DMS53 treated with DMSO at 0.1 percent for 48 hours (cell line): ENCODE results near the gene CCDC34.
A peak's percentile ranks its signal among the peaks of the same experiment; 100 is the strongest.

ENCODE experiments used
- DNase-seq: peaks from one replicate; lab custom pipeline; 2025; ENCODE audit not compliant: unreplicated experiment; lab: John Stamatoyannopoulos, UW

The CCDC34 gene

DNA sequence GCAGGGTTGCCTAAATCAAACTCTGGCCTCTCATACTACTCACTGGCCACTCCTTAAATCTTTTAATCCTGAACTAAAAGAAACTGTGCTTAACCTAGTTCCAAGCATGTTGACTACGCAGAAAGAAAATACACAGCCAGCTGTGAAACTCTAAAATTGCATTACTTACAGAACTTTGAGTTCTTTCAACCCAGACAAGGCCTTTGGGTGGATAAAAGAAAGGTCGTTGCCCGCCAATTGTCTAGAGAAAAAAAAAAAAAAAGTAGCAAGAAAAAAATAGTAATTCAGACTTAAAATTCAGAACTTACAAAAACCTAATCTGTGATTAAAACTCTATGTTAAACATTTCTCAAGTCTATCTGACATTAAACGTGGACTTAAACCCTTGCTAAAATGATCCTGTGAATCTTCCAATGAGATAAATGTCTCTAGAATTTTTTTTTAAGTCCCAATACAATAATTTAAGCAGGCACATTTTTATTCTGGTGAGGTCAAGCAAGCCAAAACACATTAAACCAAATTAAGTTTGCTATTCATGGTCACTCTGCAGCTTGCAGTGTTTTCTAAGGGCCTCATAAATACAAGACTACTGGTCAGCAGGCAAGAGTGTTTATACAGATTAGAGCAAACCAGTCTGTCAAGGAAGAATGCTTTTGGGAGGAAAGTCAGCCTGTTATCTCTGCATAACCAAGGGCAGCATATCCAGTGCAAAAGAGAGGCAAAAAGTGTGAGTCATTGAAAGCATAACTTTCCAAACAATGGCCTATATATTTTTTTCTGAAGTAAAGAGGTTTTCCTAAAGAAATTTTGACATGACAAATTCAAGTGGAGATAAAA, 29.5 kb upstream of the CCDC34 start:
- DNase-seq, result peak; percentile 76

DNA sequence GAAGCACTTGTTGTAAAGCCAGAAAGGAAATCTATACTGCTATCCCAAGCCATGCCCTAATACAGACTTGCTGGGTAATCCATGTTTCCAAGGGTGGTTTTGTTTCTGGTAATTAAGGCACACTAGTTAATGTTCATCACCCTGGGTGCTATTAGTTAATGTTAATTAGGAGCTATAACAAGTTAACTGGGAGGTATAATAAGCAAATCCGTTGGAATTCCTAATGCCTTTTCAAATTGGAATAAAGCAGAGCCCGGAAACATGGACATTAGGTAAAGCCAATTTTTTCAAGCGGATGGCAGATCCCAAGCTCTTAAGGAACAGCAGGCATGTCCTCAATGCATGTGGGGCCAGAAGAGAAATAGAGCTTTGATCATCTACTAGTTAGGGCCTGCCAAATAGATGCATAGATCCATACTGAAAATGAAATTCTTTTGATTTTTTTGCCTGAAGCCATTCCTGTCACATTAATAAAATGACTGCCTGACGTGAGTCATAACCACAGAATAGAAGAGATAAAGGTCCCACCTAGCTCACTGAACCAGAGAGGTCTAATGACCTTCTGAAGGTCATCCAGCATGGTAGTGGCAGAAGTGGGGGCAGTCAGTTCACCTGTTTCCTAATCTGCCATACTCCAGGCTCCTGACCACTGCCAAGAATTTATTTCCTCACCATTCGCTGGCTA, 28.5 kb upstream of the CCDC34 start:
- DNase-seq, result no peak

DNA sequence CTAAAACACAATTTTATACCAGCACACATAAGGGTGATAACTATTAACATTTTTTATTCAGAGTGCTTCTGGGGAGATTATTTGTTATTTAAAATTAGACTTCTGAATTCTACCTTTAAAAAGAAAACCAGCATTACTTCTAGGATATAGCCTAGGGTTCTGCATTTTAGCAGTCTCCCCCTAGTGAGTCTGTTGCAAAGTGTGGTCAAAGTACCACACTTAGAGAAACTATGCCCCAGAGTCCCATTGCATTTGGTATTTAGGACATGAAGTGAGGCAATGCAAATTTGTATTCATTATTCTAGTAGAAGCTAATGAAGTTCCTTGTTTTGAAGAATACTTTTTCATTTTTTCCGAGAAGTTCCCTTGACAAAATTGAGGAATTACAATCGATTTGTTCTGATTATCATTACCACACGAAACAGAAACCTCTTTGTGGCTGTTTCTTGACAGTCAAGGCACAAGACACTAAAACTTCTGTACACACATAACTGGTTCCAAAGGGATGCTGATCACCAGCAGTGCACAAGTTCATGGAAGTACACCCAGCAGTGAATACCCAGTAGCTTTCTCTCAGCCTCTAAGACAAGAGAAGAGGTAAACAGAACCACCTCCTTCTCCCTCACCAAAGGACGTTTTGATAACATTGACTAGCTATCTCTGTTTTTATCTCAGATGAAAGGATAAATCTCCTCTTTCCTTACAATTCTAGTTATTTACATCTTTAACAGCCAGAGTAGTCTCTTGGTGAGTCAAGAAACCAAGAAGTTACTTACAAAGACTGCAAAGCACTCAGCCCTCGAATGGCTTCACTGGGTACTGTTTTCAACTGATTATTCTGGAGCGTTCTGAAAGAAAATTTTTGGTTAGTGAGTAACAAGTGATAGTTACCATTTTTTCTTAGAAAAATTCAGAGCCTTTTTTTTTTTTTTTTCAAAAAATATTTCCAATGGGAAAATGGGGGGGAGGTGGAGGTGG, 27.6 kb upstream of the CCDC34 start:
- DNase-seq, result no peak

GRCh38 chr11:27388869-27389268, 25.9 kb upstream of the CCDC34 start:
- no peak for DNase-seq

DNA sequence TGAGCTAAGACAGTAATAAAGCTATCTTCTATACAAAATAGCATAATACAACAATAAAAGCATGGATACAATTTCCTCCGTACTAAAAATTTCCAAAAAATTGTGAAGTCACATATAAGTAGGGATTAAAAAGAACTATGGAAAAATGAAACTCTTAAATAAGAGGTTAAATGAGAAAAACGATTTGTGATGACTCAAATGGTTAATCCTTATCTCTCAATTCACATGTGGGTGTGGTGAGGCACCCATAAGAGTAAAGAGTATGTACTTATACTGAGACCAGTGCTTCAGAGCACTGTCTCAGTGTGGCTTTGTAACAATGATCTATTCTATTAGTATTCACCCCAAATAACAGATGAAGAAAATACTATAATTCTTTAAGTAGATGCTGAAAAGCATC, 25.0 kb upstream of the CCDC34 start:
- DNase-seq, result no peak

DNA sequence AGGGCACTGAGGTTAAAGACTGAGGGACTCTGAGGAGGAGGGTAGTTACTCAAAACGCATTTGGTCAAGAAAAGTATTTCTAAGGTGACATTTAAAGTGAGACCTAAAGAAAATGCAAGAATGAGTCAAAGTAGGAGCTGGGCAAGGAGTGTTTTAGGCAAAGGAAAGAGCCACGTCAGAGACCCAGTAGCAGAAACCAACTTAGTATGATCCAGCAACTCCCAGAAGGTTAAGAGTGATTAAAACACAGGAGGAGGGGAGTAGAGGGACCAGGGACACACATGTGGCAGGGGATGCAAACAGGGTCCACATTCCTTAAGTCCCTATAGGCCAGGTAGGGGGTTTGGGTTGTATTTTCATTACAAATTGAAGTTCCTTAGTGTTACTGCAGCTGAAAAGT, 24.3 kb upstream of the CCDC34 start:
- DNase-seq, result no peak

DNA sequence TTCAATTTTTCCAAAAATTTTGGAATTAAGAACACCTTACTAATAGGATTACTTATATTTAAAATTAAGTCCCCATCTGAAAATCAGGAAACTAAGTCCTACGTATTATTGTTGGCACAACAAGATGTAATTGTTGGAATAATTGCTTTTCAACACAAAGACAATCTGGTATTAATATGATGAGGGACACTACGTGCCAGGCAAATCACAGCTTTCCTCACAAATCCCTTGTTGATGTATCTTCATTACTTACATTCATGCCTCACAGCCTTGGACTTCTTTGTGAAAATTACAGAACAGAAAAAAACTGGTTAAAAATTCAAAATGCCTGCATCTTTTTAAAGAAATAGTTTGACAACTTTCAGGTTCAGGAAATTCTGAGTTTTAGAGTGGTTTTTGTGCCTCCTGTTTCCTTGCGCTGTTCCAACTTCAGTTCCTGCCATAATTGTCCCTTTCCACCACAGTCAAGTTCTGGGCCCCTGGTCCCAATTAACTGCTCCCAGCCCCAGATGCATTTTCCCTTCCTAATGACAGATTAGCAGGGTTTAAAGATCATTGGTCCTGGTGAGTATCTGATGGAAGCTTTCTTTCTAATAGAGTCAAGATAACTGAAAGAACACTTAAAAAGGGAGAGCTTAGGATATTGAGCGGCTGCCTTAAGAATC, 23.3 kb upstream of the CCDC34 start:
- DNase-seq, result no peak

DNA sequence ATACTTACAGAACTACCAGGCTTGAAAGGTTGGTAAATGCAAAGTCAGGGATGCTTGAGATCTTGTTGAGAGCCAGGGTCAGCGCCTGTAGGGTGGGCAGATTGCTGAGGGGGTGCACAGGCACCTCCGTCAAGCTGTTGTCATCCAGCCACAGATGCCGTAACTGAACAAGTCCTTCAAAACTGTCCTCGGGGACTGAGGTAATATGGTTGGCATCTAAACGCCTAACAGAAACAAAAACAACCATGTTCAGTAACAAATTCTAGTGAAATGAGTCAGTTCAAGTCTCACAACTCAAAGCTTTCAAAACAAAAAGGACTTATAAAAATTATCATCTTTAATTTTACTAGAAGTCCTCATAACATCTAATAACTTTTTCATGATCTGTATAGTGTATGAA, 22.2 kb upstream of the CCDC34 start:
- DNase-seq, result no peak

DNA sequence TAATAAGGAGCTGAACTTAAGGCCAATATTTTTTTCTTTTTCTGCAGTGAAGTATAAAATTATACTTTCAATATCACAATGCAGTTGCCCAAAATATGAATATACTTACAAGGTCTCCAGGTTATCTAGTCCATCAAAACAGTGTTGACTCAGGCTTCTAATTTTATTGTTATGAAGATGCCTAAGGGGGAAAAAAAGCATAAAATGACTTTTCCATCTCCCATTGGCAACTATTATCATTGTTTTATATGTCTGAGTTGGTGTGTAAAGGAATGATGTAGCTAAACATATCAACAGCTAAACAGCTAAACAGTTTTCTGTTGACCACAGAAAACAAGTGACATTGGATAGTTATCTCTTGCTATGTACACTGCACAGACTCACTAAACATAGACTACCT, 21.2 kb upstream of the CCDC34 start:
- DNase-seq, result no peak

DNA sequence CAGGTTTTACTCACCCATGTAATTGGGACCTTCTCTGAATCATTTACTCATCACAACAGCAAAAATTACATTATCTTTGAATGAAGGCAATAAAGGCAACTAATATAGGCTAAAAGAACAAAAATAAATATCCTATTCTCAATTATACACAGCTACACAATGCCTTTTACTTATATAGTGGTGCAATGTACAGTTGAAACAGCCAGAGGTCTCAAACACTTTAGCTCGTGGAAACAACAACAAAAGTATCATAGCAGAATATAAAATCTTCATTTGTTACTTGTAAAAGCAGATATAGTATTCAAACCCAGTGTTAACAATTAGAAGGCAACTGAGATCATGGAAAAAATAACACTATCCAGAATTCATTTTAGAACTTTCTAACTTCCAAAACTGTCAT, 20.6 kb upstream of the CCDC34 start:
- no peak for DNase-seq

DNA sequence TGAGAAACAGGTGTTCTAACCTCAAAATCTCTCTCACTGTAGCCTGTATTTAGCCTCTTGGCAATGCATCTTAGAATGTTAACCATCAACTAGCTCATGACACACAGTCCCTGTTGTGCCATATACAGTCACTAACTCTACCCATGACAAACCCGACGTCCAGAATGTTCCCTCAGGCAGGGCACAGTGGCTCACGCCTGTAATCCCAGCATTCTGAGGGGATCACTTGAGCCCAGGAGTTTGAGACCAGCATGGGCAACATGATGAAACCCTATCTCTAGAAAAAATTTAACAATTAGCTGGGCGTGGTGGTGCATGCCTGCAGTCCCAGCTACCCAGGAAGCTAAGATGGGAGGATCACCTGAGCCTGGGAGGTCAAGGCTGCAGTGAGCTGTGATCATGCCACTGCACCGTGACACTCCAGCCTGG, 18.2 kb upstream of the CCDC34 start:
- no peak for DNase-seq

- no peak for DNase-seq
These were observed 17.8 kb upstream of the CCDC34 start for GRCh38 chr11:27380771-27381170.

- no peak for DNase-seq
These were observed 16.4 kb upstream of the CCDC34 start for GRCh38 chr11:27379449-27379848.

- DNase-seq, result no peak
These were observed 12.4 kb upstream of the CCDC34 start for GRCh38 chr11:27375370-27375769.

- no peak for DNase-seq
These were observed 11.0 kb upstream of the CCDC34 start for GRCh38 chr11:27373856-27374602.

GRCh38 chr11:27373392-27373791, 10.4 kb upstream of the CCDC34 start:
- DNase-seq, result no peak

GRCh38 chr11:27372164-27372563, 9.1 kb upstream of the CCDC34 start:
- no peak for DNase-seq

DNA sequence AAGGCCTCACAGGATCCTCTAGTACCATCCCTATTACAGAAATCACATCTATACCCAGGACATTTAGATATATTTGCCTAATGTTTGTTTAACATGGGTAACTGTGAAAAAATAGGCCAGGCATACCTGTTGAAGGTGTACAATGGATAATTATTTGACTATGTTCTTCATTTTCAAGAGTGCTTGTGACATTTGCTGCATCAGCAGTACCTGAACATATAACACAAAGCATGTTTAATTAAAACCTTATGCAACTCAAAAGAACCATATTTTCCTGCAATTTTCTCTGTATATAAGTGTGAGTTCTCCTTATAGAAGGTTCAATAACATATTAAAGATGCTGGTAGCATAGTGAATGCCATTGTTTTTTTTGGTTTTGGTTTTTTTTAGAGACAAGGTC, 8.5 kb upstream of the CCDC34 start:
- DNase-seq, result no peak

GRCh38 chr11:27370374-27370773, 7.4 kb upstream of the CCDC34 start:
- peak; percentile 19 for DNase-seq

- peak; percentile 58 for DNase-seq
These were observed 4.9 kb upstream of the CCDC34 start for GRCh38 chr11:27367881-27368280.
